SU-DHL-6 (cell line): Measurements from ENCODE around the gene AFG3L2.

Experiments used
- H2AFZ ChIP-seq: fragments of 200-600 bp; sonication (generic); 2 replicates; pipeline ENCODE4 v1.6.1; 2014; ENCODE audit warnings: low read depth, mild to moderate bottlenecking, moderate library complexity, mixed read lengths, antibody characterized with exemption, low read length; ENCODE audit not compliant: severe bottlenecking
- H3F3A ChIP-seq: fragments of 200-600 bp; shearing (Covaris generic); 2 replicates; pipeline ENCODE4 v1.6.0; 2016; ENCODE audit warnings: antibody characterized with exemption, mild to moderate bottlenecking; ENCODE audit not compliant: insufficient read depth
- H3K27ac ChIP-seq: fragments of 200-600 bp; sonication (generic); 2 replicates; pipeline ENCODE4 v1.5.1; 2016; ENCODE audit warnings: low read depth, mild to moderate bottlenecking, low read length, moderate library complexity, mixed read lengths
- H3K27me3 ChIP-seq: fragments of 200-600 bp; sonication (generic), shearing (Covaris generic); 2 replicates; pipeline ENCODE4 v1.6.0; 2014; ENCODE audit warnings: mild to moderate bottlenecking, low read length
- H3K36me3 ChIP-seq: fragments of 200-600 bp; sonication (generic); 2 replicates; pipeline ENCODE4 v1.6.1; 2014; ENCODE audit warnings: mild to moderate bottlenecking, low read length, mixed read lengths
- H3K4me2 ChIP-seq: fragments of 300-600, 200-600 bp; shearing (Covaris generic), sonication (generic); 2 replicates; pipeline ENCODE4 v1.6.0; 2014; ENCODE audit warnings: low read length, low read depth, mild to moderate bottlenecking; ENCODE audit not compliant: poor library complexity, severe bottlenecking
- H3K4me3 ChIP-seq: fragments of 200-600 bp; sonication (generic); 2 replicates; pipeline ENCODE4 v1.5.1; 2014; ENCODE audit warnings: antibody characterized with exemption, low read length, mild to moderate bottlenecking, mixed read lengths; ENCODE audit not compliant: insufficient read depth, poor library complexity, severe bottlenecking
- H3K79me2 ChIP-seq: fragments of 200-600 bp; sonication (generic); 2 replicates; pipeline ENCODE4 v1.6.1; 2014; ENCODE audit warnings: mild to moderate bottlenecking, low read length, moderate library complexity; ENCODE audit not compliant: insufficient read depth
- H3K9ac ChIP-seq: fragments of 200-600 bp; sonication (generic); 2 replicates; pipeline ENCODE4 v1.7.0; 2014; ENCODE audit warnings: mild to moderate bottlenecking, low read length
- H3K9me2 ChIP-seq: fragments of 200-600 bp; sonication (generic); replicated peaks from 2 replicates; pipeline ENCODE4 v1.6.1; 2014; ENCODE audit warnings: low read length; ENCODE audit not compliant: insufficient read depth
- H3K9me3 ChIP-seq: fragments of 200-600 bp; sonication (generic); 2 replicates; pipeline ENCODE4 v1.6.1; 2014; ENCODE audit warnings: low read length, mixed read lengths; ENCODE audit not compliant: insufficient read depth
- H4K20me1 ChIP-seq: fragments of 200-600 bp; sonication (generic); 2 replicates; pipeline ENCODE4 v1.6.1; 2014; ENCODE audit warnings: low read depth, mild to moderate bottlenecking, antibody characterized with exemption, low read length, moderate library complexity, mixed read lengths
- EZH2phosphoT487 ChIP-seq: fragments of 200-600 bp; sonication (generic), shearing (Covaris generic); conservative IDR thresholded peaks from 2 replicates; pipeline ENCODE4 v1.6.1; 2018; ENCODE audit warnings: mild to moderate bottlenecking, antibody characterized with exemption, low read length, moderate library complexity, mixed read lengths
- TF ChIP-seq, protein P1 (sequence below): fragments of 200-600 bp; sonication (generic); IDR thresholded peaks from one replicate; pipeline ENCODE4 v1.5.1; 2017; ENCODE audit warnings: antibody characterized with exemption, mild to moderate bottlenecking, low read length, moderate library complexity; ENCODE audit not compliant: insufficient read depth, poor library complexity, severe bottlenecking

The AFG3L2 gene

DNA sequence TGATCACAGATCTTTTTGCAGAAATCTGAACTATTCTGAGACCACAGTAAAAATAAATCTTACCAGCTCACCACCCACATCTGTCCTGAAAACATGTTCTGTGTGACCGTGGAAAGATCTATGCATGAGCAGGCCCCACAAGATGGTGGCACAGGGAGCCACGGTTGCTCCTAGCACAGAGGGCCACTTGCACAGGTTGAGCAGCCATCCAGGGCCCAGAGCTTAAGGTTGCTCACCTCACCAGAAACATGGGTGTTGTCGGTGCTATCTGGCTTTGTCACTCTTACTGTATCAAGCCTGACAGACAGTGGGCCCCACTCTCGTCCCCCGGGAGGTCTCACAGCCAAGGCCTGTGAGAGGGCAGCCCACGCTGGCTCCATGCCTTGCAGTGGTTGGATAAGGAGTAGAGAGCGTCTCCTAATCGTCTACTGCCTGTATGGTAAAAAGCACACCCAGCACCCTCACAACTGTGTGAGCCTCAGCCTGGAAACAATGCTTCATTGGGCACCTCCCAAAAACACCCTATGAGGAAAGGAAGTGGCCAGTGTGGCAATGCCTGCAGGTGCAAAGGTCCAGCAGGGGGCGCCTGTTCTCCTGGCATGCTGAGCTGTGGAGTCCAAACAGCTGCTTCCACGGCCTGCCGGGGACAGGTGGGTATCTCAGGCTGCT is 49.4 kb downstream of the AFG3L2 start:
- no peaks in the 10 kb centered on the region; the same call in 1 of the 2 replicates for H3K36me3 ChIP-seq
- no peaks in the 10 kb centered on the region for H4K20me1 ChIP-seq
- no peaks in the 10 kb centered on the region for H3K79me2 ChIP-seq
- no peak overlapping the region for H3K4me2 ChIP-seq
- H2AFZ ChIP-seq = no peak overlapping the region
- no peak overlapping the region for H3K9ac ChIP-seq
- H3K27me3 ChIP-seq = no peaks in the 10 kb centered on the region
- H3K27ac ChIP-seq = no peak overlapping the region
- no peaks in the 10 kb centered on the region for H3K9me2 ChIP-seq
- no peaks in the 10 kb centered on the region for H3K9me3 ChIP-seq
- no peak for TF ChIP-seq EZH2phosphoT487
- TF ChIP-seq, protein P1, sequence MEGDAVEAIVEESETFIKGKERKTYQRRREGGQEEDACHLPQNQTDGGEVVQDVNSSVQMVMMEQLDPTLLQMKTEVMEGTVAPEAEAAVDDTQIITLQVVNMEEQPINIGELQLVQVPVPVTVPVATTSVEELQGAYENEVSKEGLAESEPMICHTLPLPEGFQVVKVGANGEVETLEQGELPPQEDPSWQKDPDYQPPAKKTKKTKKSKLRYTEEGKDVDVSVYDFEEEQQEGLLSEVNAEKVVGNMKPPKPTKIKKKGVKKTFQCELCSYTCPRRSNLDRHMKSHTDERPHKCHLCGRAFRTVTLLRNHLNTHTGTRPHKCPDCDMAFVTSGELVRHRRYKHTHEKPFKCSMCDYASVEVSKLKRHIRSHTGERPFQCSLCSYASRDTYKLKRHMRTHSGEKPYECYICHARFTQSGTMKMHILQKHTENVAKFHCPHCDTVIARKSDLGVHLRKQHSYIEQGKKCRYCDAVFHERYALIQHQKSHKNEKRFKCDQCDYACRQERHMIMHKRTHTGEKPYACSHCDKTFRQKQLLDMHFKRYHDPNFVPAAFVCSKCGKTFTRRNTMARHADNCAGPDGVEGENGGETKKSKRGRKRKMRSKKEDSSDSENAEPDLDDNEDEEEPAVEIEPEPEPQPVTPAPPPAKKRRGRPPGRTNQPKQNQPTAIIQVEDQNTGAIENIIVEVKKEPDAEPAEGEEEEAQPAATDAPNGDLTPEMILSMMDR = peak; percentile 94
- no peaks in the 10 kb centered on the region for H3F3A ChIP-seq
- no peak overlapping the region for H3K4me3 ChIP-seq

DNA sequence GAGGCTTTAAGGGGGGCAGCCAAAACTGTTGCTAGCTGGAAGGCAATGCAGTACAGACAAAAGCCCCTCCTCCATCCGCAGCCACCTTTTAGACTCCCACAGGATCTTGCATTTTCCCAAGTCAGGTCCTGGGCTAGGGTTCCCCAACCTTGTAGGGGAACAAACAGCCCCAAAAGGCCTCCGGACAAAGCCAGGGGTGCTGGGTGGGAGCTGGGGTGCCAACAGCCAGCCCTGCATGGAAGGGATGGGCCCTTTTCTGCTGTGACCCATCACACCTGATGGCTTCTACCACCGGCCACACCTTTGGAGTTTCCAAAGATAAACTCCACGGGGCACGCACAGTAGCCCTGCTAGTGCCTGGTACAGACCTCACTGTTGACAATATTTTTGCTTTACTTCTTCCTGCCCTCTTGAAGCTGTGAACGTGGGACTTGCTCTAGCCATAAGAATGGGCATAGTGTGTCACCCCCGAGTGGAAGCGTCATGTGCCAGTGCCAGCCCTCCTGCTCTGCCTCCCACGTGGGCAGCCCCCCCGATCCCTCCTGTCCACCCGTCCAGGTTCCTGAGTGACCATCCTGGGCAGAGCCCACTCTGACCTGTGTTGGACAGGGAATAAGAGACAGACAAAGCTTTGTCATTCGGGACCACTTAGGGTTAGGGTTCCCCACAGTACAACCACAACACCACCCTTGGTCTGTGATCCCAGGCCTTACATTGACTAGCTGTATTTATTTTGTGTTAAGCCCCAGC is 50.1 kb downstream of the AFG3L2 start:
- no peaks in the 10 kb centered on the region; the same call in 1 of the 2 replicates for H3K36me3 ChIP-seq
- H3F3A ChIP-seq = no peaks in the 10 kb centered on the region
- no peaks in the 10 kb centered on the region for H3K27me3 ChIP-seq

DNA sequence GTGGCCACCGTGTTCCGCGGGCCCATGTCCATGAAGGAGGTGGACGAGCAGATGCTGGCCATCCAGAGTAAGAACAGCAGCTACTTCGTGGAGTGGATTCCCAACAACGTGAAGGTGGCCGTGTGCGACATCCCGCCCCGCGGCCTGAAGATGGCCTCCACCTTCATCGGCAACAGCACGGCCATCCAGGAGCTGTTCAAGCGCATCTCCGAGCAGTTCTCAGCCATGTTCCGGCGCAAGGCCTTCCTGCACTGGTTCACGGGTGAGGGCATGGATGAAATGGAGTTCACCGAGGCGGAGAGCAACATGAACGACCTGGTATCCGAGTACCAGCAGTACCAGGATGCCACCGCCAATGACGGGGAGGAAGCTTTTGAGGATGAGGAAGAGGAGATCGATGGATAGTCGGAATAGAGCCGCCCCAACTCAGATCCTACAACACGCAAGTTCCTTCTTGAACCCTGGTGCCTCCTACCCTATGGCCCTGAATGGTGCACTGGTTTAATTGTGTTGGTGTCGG is 51.2 kb downstream of the AFG3L2 start:
- TF ChIP-seq, protein P1 = no peak
- no peak for TF ChIP-seq EZH2phosphoT487
- Histone ChIP-seq H3K9ac (no peak overlapping the region), H3K36me3 (no peaks in the 10 kb centered on the region; the same call in 1 of the 2 replicates), H3K4me2 (no peak overlapping the region), H3K9me2 (no peaks in the 10 kb centered on the region), H3F3A (no peaks in the 10 kb centered on the region), H3K27ac (no peak overlapping the region), H3K79me2 (no peaks in the 10 kb centered on the region), H3K27me3 (no peaks in the 10 kb centered on the region), H4K20me1 (no peaks in the 10 kb centered on the region), H2AFZ (no peak overlapping the region), H3K4me3 (no peak overlapping the region), H3K9me3 (no peaks in the 10 kb centered on the region)

More for the DNA sequence above, 50.1 kb downstream of the AFG3L2 start:
- H2AFZ ChIP-seq = no peak overlapping the region
- H3K4me2 ChIP-seq = no peak overlapping the region
- TF ChIP-seq, protein P1 = no peak
- no peak for TF ChIP-seq EZH2phosphoT487
- H3K9ac ChIP-seq = no peak overlapping the region
- no peaks in the 10 kb centered on the region for H3K79me2 ChIP-seq
- no peaks in the 10 kb centered on the region for H4K20me1 ChIP-seq
- H3K9me2 ChIP-seq = no peaks in the 10 kb centered on the region
- H3K4me3 ChIP-seq = no peak overlapping the region
- no peaks in the 10 kb centered on the region for H3K9me3 ChIP-seq
- no peak overlapping the region for H3K27ac ChIP-seq
